ENCODE results near the gene PRAC2. TPM values are rescaled to one million over a fixed set of nuclear protein-coding genes. Genes with fewer than 3 reads are reported as not detected.

The PRAC2 gene
- total and polyA plus RNA-seq, 4 donors, result not detected

DNA sequence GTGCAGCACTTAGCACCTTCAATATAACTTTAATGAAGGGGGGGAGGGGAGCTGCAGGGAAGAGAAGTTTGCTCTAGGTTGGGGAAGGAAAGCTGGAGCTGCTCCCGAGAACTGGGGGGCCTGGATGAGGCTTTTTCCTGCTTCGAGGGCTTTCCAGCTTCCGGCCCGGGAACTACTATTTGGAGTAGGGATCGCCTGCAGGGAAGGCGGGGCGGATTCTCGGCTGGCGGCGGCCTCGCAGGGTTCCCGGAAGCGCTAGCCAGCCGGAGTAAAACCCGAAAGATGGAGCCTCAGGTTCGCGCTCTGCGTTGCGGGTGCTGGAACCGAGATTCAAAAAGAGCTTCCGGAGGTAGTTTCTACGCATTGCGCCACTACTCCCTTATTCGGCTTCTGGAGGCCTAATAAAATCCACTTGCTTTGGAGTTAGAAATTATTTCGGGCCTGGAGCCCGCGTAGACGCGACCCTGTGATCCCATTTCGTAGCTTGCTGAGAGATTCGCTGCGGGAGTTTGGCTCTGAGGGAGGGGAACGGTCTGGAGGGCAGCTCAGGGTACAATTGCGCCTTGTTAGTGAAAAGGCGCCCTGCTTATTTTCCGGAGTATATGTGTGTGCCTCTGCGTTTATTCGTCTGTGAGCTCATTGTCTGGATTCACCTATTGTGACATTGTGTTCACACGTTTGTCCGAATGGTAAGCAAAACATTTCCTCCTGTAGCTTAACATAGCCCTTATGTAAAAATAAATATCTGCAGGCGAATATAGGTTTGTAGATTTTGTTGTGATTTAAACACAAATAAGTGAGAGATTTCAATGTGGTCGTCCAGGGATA lies 652 bp downstream of the PRAC2 start (continued):
- TF ChIP-seq, protein P1, sequence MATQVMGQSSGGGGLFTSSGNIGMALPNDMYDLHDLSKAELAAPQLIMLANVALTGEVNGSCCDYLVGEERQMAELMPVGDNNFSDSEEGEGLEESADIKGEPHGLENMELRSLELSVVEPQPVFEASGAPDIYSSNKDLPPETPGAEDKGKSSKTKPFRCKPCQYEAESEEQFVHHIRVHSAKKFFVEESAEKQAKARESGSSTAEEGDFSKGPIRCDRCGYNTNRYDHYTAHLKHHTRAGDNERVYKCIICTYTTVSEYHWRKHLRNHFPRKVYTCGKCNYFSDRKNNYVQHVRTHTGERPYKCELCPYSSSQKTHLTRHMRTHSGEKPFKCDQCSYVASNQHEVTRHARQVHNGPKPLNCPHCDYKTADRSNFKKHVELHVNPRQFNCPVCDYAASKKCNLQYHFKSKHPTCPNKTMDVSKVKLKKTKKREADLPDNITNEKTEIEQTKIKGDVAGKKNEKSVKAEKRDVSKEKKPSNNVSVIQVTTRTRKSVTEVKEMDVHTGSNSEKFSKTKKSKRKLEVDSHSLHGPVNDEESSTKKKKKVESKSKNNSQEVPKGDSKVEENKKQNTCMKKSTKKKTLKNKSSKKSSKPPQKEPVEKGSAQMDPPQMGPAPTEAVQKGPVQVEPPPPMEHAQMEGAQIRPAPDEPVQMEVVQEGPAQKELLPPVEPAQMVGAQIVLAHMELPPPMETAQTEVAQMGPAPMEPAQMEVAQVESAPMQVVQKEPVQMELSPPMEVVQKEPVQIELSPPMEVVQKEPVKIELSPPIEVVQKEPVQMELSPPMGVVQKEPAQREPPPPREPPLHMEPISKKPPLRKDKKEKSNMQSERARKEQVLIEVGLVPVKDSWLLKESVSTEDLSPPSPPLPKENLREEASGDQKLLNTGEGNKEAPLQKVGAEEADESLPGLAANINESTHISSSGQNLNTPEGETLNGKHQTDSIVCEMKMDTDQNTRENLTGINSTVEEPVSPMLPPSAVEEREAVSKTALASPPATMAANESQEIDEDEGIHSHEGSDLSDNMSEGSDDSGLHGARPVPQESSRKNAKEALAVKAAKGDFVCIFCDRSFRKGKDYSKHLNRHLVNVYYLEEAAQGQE (IDR thresholded peaks at IDR 0.05), result no peak
- TF ChIP-seq FOXA2 (IDR thresholded peaks at IDR 0.05), result no peak

DNA sequence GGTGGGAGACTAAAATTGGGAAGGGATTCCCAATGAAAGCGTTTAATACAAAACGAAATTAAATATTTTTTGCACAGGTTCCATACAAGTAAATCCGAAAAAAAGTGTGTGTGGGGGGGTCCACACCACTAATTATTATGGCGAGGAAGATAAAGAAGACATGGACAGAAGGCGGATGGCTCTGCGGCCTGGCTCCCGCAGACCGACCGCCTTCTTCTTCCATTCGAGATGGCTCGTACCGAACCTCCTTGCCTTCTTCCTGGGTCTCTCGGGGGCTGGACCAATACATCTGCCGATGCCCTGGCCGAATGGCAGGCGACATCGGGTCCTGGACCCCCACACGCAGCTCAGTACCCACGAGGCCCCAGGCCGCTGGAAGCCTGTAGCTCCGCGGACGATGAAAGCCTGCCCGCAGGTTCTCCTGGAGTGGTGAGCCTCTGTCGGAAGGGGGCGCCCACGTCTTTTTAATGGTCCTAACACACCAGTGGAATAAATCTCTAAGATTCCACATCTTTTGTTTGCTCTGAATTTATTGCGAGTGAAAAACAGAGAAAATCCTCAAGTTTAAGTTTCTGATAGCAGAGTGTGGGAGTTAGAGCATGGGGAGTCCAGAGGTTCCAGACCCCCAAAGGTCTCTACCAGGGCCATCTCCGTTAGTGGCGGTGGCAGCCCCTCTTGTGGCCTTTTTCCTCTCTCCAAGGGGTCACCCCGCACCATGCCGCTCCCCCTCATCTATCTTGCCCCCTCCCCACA lies 1.4 kb downstream of the PRAC2 start:
- H3K4me1 ChIP-seq (ENCODE audit: control insufficient read depth in 4 of 4, insufficient read depth in 4 of 4, low read length in 3 of 4), result peaks cover 1 to 24% (median 5%) of the 10 kb centered on the region in 4 donors

More for the DNA sequence above, 1.4 kb downstream of the PRAC2 start:
- Histone ChIP-seq H3K4me3 (ENCODE audit: low read depth in 1 of 3, low read length in 3 of 3) (peak overlapping the region in 1 of 3 donors; percentile 3), H3K36me3 (ENCODE audit: control insufficient read depth in 4 of 4, insufficient read depth in 3 of 4, low read depth in 1 of 4, low read length in 3 of 4) (no peaks in the 10 kb centered on the region), H3K9me3 (ENCODE audit: control insufficient read depth in 4 of 4, low read length in 3 of 4) (no peaks in the 10 kb centered on the region), H3K9ac (ENCODE audit: low read depth in 1 of 2, low read length in 2 of 2) (no peak overlapping the region), H3K27me3 (ENCODE audit: control insufficient read depth in 4 of 4, insufficient read depth in 4 of 4, low read length in 3 of 4) (peaks cover 4 to 46% (median 27%) of the 10 kb centered on the region in 4 donors), H3K27ac (ENCODE audit: low read depth in 1 of 2, low read length in 2 of 2) (no peak overlapping the region)
- WGBS, result 11% methylated on average over 32 of the region's 32 CpGs
- peak; percentile 83 for DNase-seq (ENCODE audit: low spot score)
- TF ChIP-seq YY1 (IDR thresholded peaks at IDR 0.05) (no peak), RAD21 (IDR thresholded peaks at IDR 0.05) (peak; percentile 82 to 87)
- TF ChIP-seq, protein P1 (IDR thresholded peaks at IDR 0.05), result no peak
- TF ChIP-seq, protein P2, sequence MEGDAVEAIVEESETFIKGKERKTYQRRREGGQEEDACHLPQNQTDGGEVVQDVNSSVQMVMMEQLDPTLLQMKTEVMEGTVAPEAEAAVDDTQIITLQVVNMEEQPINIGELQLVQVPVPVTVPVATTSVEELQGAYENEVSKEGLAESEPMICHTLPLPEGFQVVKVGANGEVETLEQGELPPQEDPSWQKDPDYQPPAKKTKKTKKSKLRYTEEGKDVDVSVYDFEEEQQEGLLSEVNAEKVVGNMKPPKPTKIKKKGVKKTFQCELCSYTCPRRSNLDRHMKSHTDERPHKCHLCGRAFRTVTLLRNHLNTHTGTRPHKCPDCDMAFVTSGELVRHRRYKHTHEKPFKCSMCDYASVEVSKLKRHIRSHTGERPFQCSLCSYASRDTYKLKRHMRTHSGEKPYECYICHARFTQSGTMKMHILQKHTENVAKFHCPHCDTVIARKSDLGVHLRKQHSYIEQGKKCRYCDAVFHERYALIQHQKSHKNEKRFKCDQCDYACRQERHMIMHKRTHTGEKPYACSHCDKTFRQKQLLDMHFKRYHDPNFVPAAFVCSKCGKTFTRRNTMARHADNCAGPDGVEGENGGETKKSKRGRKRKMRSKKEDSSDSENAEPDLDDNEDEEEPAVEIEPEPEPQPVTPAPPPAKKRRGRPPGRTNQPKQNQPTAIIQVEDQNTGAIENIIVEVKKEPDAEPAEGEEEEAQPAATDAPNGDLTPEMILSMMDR (IDR thresholded peaks at IDR 0.05; ENCODE audit: low read depth, low read length, missing input control), result peak; percentile 81
